Activated CD4-positive, alpha-beta T cell treated with anti-CD3 and anti-CD28 coated beads, Interleukin-2, Interleukin-4, amounts not matched to agents 100 ng/mL and 50 ng/mL, durations not matched to agents 16 hours and 8 hours (primary cell): Measurements from ENCODE around the gene PLCG1.

ENCODE experiments used
- DNase-seq: peaks from one replicate; pipeline ENCODE4 v3.0.0-alpha.2; 2020; ENCODE audit warnings: low spot score

PLCG1 gene

DNA sequence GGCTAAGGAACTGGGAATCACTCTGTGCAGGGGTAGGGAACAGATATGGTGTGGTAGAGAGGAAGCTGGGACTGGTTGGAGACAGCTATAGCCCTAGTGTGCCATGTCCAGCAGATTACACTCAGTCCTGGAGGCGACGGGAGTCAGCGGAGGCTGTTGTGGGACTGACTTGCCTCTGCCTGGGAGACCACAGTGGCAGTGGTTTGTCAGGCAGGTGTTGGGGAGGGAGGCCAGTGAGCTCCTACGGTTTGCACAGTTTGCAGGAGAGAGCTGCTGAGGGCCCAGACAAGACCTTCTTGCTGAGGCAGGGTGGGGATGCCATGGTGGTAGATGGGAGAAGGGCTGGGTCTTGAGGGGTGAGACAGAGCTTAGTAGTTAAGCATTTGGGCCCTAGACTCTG is 4.9 kb downstream of the PLCG1 start:
- no peak for DNase-seq

- peak; percentile 70 for DNase-seq
Observed at GRCh38 chr20:41142919-41143318, 5.6 kb downstream of the PLCG1 start.

DNA sequence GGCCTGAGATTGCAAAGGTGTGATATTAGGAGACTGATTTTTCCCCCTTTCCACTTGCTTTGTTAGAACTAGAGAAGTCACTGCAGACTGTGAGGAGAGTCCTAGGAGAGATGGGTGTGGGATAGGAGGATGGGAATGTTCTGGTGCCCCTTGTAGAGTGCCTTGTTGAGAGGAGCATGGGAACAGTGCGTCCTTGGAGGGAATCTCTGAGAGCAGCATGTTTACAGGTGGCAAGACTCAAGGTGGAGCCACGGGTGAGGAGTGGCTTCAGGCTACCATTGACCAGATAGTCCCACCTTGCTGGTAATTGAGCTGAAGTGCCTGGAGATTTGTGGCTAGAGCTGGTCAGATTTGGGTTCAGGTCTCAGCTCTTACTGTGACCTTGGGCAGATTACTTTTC is 6.0 kb downstream of the PLCG1 start:
- DNase-seq: no peak

GRCh38 chr20:41145317-41145716 is 8.0 kb downstream of the PLCG1 start:
- no peak for DNase-seq

DNA sequence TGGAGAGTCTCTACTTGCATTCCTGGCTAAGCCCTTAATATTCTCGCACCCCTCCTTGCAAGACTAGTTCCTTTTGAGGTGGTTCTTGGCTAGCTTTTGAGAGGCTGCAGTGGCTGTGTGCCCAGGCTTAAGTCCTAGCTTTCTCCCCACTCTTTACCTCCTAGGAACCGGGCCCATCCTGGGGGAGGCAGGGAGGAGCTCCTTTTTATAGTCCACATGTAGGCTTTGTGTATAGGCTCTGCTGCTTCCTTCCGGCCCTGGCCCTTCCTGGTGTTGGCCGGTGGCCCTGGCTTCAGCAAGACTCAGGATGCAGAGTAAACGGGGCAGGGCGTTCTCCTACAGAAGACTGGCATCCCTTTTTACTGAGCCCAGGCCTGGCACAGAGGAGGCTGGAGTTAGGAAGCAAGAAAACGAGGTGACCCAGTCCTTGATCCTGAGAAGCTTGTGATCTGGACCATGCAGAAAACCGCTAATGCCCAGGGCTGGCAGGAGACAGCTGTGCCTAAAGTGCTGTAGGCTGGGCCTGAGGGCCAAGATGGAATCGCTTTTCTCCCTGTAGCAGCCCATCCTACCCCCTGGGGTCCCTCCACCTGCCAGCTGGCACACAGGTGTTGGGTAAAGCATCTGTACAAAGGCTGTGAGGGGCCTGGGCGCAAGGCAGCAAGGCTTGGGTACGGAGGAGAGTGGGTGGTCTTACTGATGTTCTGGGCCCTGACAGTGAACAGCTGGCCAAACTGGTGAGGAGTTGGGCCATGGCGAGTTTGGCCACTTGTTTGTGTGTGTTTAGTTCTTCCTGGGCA is 8.7 kb downstream of the PLCG1 start:
- no peak for DNase-seq

GRCh38 chr20:41147767-41148191 is 10.4 kb downstream of the PLCG1 start:
- DNase-seq: no peak

DNA sequence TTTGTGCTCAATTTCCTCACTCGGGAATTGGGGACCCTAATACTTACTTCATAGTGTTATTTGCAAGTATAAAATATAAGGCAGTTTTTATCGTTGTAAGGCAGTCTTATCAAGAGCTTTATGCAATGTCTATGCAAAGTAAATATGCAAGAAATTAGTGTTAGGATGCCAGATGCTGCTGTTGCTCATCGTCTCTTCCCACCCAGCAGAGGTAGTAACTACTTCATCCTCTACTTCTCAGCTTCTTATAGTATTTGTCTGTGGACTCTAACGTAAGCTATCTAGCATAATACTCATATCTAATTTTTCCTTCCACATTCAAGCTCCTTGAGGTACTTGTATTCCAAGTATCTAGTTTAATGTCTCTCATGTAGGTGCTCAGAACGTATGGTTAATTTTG is 11.6 kb downstream of the PLCG1 start:
- DNase-seq: no peak

DNA sequence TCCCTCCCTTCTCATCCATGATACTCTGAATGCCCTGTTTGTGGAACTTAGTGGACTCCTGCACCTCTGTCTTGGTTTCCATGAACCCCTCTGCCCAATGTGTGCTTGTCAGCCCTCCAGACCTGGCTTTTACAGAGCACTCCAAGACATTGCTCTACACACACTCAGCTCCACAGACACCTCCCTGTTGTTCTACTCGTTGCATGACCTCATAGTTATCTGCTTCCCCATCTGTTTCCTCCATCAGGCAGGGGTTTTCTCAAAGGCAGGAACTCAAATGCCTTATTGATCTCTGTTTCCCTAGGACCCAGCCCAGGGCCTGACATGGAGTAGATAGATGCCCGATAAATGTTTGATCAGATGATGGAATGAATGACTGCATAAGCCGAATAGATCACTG is 13.3 kb downstream of the PLCG1 start:
- DNase-seq: no peak

GRCh38 chr20:41151134-41151869 is 14.0 kb downstream of the PLCG1 start:
- DNase-seq: no peak

GRCh38 chr20:41152108-41152757 is 14.9 kb downstream of the PLCG1 start:
- DNase-seq: no peak

DNA sequence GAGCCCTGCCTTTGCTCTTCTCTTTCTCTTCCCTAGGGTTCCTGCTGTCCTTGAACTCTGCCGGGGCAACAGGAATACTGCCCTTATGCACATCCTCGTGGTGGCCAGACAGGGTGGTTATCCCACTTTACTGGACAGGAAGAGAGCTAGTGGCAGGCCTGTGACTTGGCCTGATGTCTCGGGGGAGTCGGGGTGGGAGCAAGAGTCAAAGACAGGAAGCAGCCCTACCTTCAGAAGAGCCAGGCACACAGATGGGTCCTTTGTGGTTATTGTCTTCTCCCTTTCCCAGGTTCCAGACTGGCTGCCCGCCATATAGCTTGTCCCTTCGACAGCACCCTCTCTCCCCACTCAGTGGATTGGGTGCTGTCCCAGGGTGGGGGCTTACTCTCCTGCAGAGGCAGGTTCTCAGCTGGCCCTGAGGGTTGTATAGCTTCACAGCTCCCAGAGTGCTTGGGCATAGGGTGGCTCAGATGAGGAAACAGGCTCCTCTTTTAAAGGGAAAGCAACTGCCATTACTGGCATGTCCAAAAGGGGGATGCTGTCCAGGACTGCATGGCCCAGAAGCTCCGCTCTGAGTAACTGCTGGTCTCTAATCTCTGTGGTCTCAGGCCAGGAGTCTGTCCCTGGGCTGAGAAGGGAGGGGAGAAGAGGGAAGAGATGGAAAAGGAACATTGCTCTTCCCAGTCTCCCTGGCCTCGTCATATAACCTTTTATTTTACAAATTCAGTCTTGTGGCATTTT is 17.3 kb downstream of the PLCG1 start:
- DNase-seq: no peak

DNA sequence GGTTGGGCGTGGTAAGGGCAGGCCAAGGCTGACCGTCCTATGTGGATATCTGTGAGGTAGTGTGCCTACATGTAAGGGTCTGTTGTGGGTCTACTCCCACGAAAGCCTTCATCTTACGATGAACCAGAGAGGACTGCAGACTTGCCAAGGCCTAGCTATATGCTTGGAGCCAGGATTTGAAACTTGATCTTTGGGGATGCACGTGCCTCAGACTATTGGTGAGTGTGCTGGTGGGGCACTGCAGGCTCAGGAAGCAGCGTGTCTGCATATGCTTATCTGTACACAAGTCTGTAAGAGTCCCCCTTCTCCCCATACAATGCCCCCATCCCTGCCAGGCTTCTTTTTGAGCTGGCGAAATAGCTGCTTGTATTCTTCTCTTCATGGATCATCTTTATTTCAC is 17.9 kb downstream of the PLCG1 start:
- DNase-seq: no peak

- no peak for DNase-seq
Observed at GRCh38 chr20:41158082-41158625, 20.8 kb downstream of the PLCG1 start.

- DNase-seq: no peak
Observed at GRCh38 chr20:41159547-41159946, 22.2 kb downstream of the PLCG1 start.

- DNase-seq: no peak
Observed at GRCh38 chr20:41160686-41161085, 23.3 kb downstream of the PLCG1 start.

DNA sequence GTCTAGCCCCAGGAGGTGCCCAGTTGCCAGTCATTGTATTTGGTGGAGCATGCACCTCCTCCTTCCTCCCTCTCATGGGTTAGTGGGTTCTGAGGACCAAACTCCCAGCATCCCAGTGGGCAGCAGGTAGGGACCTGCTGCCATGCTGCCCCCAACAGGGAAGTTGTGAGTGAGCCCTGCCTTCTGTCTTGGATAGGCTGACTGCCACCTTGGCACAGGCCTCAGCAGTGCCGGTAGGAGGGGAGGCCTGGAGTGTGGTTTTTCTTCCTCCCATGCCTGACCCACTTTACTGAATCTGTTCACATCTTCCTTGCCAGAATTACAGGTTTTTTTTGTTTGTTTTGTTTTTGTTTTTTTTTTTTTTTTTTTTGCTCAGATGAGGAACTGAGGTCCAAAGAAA is 24.5 kb downstream of the PLCG1 start:
- DNase-seq: no peak

- DNase-seq: no peak
Observed at GRCh38 chr20:41162396-41162795, 25.1 kb downstream of the PLCG1 start.

GRCh38 chr20:41163821-41164220 is 26.5 kb downstream of the PLCG1 start:
- no peak for DNase-seq

- no peak for DNase-seq
Observed at GRCh38 chr20:41165001-41165882, 27.9 kb downstream of the PLCG1 start.

DNA sequence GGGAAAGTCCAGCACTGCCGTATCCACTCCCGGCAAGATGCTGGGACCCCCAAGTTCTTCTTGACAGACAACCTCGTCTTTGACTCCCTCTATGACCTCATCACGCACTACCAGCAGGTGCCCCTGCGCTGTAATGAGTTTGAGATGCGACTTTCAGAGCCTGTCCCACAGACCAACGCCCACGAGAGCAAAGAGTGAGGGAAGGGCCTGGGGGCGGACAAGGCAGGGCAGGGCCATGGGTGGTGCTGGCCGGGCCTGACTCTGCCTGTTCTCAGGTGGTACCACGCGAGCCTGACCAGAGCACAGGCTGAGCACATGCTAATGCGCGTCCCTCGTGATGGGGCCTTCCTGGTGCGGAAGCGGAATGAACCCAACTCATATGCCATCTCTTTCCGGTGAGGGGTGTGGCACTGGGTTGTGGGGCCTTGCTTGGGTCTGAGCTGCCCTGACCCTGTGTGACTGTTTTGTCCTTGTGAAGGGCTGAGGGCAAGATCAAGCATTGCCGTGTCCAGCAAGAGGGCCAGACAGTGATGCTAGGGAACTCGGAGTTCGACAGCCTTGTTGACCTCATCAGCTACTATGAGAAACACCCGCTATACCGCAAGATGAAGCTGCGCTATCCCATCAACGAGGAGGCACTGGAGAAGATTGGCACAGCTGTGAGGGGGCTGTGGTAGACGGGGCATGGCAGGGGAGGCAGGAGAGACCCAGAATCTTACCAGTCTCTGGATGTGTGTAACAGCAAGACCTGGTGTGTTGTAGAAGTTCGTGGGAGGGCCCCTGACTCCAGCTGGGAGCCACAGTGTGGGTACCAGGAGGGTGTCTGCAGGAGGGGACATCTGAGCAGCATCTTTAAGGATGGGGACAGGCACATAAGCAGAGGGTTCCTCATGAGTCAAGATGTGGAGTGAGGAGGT is 29.1 kb downstream of the PLCG1 start:
- no peak for DNase-seq
